OCI-LY3 (cell line): ENCODE data around the gene GALNTL6.

Experiments
- EZH2phosphoT487 ChIP-seq: fragments of 200-600 bp; shearing (Covaris generic); IDR thresholded peaks from 2 replicates; pipeline ENCODE4 v1.6.1; 2018; ENCODE audit warnings: antibody characterized with exemption, mixed run types, low read depth
- TF ChIP-seq, protein P1 (sequence below): fragments of 200-600, 300-600 bp; sonication (generic); IDR thresholded peaks from 2 replicates; pipeline ENCODE4 v1.5.1; 2014; ENCODE audit warnings: antibody characterized with exemption, low read length, low read depth

DNA sequence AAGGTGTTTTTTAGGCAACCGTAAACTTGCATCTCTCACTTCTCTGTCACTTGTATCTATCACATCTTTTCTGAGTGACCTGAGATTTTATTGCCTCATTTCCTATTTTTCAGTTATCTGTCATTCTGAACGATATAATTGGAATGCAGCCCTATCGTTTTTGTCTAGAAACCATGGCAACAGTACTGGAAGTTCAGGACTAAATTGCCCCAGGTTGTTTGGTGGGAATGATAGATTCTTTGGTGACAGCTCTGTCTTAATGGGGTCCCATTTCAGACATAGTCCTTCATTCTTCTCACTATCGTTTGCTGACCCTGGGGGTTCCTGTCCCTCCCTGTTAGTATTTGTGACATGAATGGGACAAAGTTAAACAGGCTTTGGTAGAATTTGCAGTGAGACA is 1087.7 kb downstream of the GALNTL6 start:
- TF ChIP-seq, protein P1, sequence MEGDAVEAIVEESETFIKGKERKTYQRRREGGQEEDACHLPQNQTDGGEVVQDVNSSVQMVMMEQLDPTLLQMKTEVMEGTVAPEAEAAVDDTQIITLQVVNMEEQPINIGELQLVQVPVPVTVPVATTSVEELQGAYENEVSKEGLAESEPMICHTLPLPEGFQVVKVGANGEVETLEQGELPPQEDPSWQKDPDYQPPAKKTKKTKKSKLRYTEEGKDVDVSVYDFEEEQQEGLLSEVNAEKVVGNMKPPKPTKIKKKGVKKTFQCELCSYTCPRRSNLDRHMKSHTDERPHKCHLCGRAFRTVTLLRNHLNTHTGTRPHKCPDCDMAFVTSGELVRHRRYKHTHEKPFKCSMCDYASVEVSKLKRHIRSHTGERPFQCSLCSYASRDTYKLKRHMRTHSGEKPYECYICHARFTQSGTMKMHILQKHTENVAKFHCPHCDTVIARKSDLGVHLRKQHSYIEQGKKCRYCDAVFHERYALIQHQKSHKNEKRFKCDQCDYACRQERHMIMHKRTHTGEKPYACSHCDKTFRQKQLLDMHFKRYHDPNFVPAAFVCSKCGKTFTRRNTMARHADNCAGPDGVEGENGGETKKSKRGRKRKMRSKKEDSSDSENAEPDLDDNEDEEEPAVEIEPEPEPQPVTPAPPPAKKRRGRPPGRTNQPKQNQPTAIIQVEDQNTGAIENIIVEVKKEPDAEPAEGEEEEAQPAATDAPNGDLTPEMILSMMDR = no peak
- TF ChIP-seq EZH2phosphoT487 = no peak
